ENCODE results near the gene SKAP1. TPM values are rescaled to one million over a fixed set of nuclear protein-coding genes. Genes with fewer than 3 reads are reported as not detected.

The SKAP1 gene
- polyA plus RNA-seq, 1 of the 3 experiments (the other 2 are of a cell fraction) = not detected

DNA sequence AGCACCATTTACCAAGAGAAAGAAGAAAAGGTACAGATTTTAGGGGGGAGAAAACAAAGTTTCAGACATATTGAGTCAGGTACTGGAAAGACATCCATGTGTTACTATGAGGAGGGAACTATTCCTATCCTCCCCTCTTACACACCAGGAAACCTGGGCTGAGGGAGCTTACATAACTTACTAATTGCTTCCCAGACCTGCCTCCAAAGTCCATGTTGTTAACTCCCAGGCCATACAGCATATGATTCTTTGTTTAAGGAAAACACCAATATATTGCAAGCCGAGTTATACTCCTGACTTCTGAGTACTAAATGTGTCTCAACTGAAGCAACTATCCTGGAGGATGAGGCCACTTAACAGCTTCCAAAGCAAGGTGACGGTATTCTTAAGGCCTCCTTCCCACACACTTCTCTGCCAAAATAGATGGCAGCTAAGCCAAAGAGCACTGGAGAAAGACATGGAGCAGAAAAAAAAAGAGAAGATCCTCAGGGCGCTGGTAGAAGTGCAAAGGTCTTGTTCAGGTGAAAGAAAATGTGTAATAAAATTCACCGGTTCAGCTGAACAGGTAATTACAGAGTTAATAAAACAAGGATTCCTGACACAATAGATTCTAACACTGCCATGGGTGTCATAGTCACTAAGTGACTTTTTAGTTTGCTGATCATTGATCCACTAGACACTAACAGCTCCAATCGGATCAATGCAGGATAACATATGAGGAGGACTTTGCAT lies 151.1 kb downstream of the SKAP1 start:
- no peak overlapping the region for H2AFZ ChIP-seq (ENCODE audit: low read depth)
- ChIA-PET POLR2A (no interaction called here), CTCF (interaction anchor here (0.9 to 1.8 kb wide), 4 partner anchors 16 to 340 kb away, joined by 3 to 8 read pairs (median 5); no protein-coding TSS in a partner anchor)
- no peak overlapping the region for H3K27ac ChIP-seq (ENCODE audit: low read depth in 2 of 2, low read length in 1 of 2)
- no peaks in the 10 kb centered on the region for H3K4me1 ChIP-seq (ENCODE audit: control insufficient read depth in 1 of 2, insufficient read depth in 2 of 2, low read depth in 1 of 2, low read length in 1 of 2)
- no peak overlapping the region for H3K9ac ChIP-seq
- 7% methylated on average over 5 of the region's 5 CpGs for WGBS (ENCODE audit: low lambda C conversion rate)
- H3F3A ChIP-seq (replicated peaks; ENCODE audit: insufficient read depth) = no peaks in the 10 kb centered on the region
- H3K9me2 ChIP-seq = no peaks in the 10 kb centered on the region
- H3K36me3 ChIP-seq (replicated peaks in 1 of 2; ENCODE audit: control insufficient read depth in 1 of 2, insufficient read depth in 2 of 2, low read length in 1 of 2) = no peaks in the 10 kb centered on the region
- H4K20me1 ChIP-seq (ENCODE audit: insufficient read depth) = no peaks in the 10 kb centered on the region
- no peaks in the 10 kb centered on the region for H3K9me3 ChIP-seq
- no peak for TF ChIP-seq SIN3A (IDR thresholded peaks at IDR 0.05; ENCODE audit: borderline replicate concordance, low read depth, low read length)
- no peak for TF ChIP-seq MXI1 (IDR thresholded peaks at IDR 0.05; ENCODE audit: low read depth, low read length)
- TF ChIP-seq GABPA (IDR thresholded peaks at IDR 0.05; ENCODE audit: low read depth) = no peak
- H3K27me3 ChIP-seq (ENCODE audit: insufficient read depth) = peaks cover 83% of the 10 kb centered on the region
- H3K4me2 ChIP-seq = no peak overlapping the region
- H3K79me2 ChIP-seq (ENCODE audit: insufficient read depth) = no peaks in the 10 kb centered on the region
- H3K4me3 ChIP-seq (ENCODE audit: low read depth in 2 of 2, low read length in 1 of 2) = no peak overlapping the region
- DNase-seq = no peak

GRCh38 chr17:48276776-48277175 lies 153.2 kb downstream of the SKAP1 start:
- Histone ChIP-seq H3K9ac (no peak overlapping the region), H3K4me1 (ENCODE audit: control insufficient read depth in 1 of 2, insufficient read depth in 2 of 2, low read depth in 1 of 2, low read length in 1 of 2) (no peaks in the 10 kb centered on the region), H3K4me2 (no peak overlapping the region), H3K4me3 (ENCODE audit: low read depth in 2 of 2, low read length in 1 of 2) (no peak overlapping the region), H3K79me2 (ENCODE audit: insufficient read depth) (no peaks in the 10 kb centered on the region), H3K36me3 (replicated peaks in 1 of 2; ENCODE audit: control insufficient read depth in 1 of 2, insufficient read depth in 2 of 2, low read length in 1 of 2) (no peaks in the 10 kb centered on the region), H4K20me1 (ENCODE audit: insufficient read depth) (no peaks in the 10 kb centered on the region), H3K27me3 (ENCODE audit: insufficient read depth) (peaks cover 88% of the 10 kb centered on the region), H3K9me2 (no peaks in the 10 kb centered on the region), H3K27ac (ENCODE audit: low read depth in 2 of 2, low read length in 1 of 2) (no peak overlapping the region), H3F3A (replicated peaks; ENCODE audit: insufficient read depth) (no peaks in the 10 kb centered on the region), H2AFZ (ENCODE audit: low read depth) (no peak overlapping the region), H3K9me3 (no peaks in the 10 kb centered on the region)
- ChIA-PET CTCF (interaction anchor here (0.6 kb wide), 2 partner anchors 13 to 30 kb away, joined by 3 read pairs; no protein-coding TSS in a partner anchor), POLR2A (no interaction called here)
- WGBS (ENCODE audit: low lambda C conversion rate) = 6% methylated on average over 1 of the region's 1 CpG
- no peak for DNase-seq
- TF ChIP-seq, protein P1, sequence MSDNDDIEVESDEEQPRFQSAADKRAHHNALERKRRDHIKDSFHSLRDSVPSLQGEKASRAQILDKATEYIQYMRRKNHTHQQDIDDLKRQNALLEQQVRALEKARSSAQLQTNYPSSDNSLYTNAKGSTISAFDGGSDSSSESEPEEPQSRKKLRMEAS (IDR thresholded peaks at IDR 0.05; ENCODE audit: low read depth) = no peak

DNA sequence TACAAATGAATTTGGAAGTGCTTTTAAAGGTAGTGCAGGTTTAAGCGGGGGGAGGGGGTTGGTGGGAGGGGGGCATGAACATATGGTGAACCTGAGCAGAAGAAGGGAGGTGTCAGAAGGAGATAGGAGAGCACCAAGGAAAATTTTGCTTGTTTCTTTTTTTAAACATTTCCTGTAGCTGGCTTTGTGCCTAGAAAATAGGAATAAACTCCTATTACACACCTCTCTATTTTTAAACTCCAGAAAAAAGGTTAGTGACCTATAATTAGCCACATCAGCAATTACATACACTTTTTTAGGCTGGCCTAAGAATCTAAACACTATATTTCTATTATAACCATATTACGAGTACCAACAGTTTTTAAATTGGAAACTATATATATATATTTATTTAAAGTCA lies 159.1 kb downstream of the SKAP1 start:
- CTCF ChIA-PET = interaction anchor here (5.3 kb wide), 1 partner anchor 9 kb away, joined by 35 read pairs; no protein-coding TSS in a partner anchor
- 9% methylated on average over 2 of the region's 2 CpGs for WGBS (ENCODE audit: low lambda C conversion rate)
- H3K4me1 ChIP-seq (ENCODE audit: control insufficient read depth in 1 of 2, insufficient read depth in 2 of 2, low read depth in 1 of 2, low read length in 1 of 2) = no peaks in the 10 kb centered on the region
- no peaks in the 10 kb centered on the region for H3K9me3 ChIP-seq
- POLR2A ChIA-PET = no interaction called here
- H4K20me1 ChIP-seq (ENCODE audit: insufficient read depth) = no peaks in the 10 kb centered on the region
- H3K4me3 ChIP-seq (ENCODE audit: low read depth in 2 of 2, low read length in 1 of 2) = no peak overlapping the region
- H3K27me3 ChIP-seq (ENCODE audit: insufficient read depth) = peaks cover 63% of the 10 kb centered on the region
- no peaks in the 10 kb centered on the region for H3K9me2 ChIP-seq
- H3K9ac ChIP-seq = no peak overlapping the region
- H2AFZ ChIP-seq (ENCODE audit: low read depth) = no peak overlapping the region
- H3K79me2 ChIP-seq (ENCODE audit: insufficient read depth) = no peaks in the 10 kb centered on the region
- H3K4me2 ChIP-seq = no peak overlapping the region
- H3K36me3 ChIP-seq (replicated peaks in 1 of 2; ENCODE audit: control insufficient read depth in 1 of 2, insufficient read depth in 2 of 2, low read length in 1 of 2) = no peaks in the 10 kb centered on the region
- DNase-seq = no peak
- no peaks in the 10 kb centered on the region for H3F3A ChIP-seq (replicated peaks; ENCODE audit: insufficient read depth)
- no peak overlapping the region for H3K27ac ChIP-seq (ENCODE audit: low read depth in 2 of 2, low read length in 1 of 2)
- TF ChIP-seq RXRA (IDR thresholded peaks at IDR 0.05; ENCODE audit: borderline replicate concordance, low read depth) (no peak), TAF1 (IDR thresholded peaks at IDR 0.05; ENCODE audit: borderline replicate concordance, low read depth, low read length) (no peak), RCOR1 (IDR thresholded peaks at IDR 0.05; ENCODE audit: low read length) (no peak), FOSL2 (IDR thresholded peaks at IDR 0.05; ENCODE audit: borderline replicate concordance, low read depth) (no peak), PBX3 (IDR thresholded peaks at IDR 0.05) (no peak), MXI1 (IDR thresholded peaks at IDR 0.05; ENCODE audit: low read depth, low read length) (no peak), NFIC (IDR thresholded peaks at IDR 0.05; ENCODE audit: borderline replicate concordance) (no peak), TCF12 (IDR thresholded peaks at IDR 0.05) (no peak), ZBTB33 (IDR thresholded peaks at IDR 0.05; ENCODE audit: borderline replicate concordance, low read depth) (no peak), CHD2 (IDR thresholded peaks at IDR 0.05; ENCODE audit: low read length, partially characterized antibody) (no peak), EP300 (IDR thresholded peaks at IDR 0.05; ENCODE audit: borderline replicate concordance in 1 of 2, low read depth in 1 of 2, low read length in 1 of 2) (no peak), GABPA (IDR thresholded peaks at IDR 0.05; ENCODE audit: low read depth) (no peak)
- TF ChIP-seq, protein P2, sequence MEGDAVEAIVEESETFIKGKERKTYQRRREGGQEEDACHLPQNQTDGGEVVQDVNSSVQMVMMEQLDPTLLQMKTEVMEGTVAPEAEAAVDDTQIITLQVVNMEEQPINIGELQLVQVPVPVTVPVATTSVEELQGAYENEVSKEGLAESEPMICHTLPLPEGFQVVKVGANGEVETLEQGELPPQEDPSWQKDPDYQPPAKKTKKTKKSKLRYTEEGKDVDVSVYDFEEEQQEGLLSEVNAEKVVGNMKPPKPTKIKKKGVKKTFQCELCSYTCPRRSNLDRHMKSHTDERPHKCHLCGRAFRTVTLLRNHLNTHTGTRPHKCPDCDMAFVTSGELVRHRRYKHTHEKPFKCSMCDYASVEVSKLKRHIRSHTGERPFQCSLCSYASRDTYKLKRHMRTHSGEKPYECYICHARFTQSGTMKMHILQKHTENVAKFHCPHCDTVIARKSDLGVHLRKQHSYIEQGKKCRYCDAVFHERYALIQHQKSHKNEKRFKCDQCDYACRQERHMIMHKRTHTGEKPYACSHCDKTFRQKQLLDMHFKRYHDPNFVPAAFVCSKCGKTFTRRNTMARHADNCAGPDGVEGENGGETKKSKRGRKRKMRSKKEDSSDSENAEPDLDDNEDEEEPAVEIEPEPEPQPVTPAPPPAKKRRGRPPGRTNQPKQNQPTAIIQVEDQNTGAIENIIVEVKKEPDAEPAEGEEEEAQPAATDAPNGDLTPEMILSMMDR (IDR thresholded peaks at IDR 0.05) = no peak
- TF ChIP-seq, protein P1 (IDR thresholded peaks at IDR 0.05; ENCODE audit: low read depth) = no peak

All from SK-N-SH (cell line).